K562 (cell line): Measurements from ENCODE around the gene ECI1. TPM values are rescaled to one million over a fixed set of nuclear protein-coding genes. Genes with fewer than 3 reads are reported as not detected.

Experiments
- ATAC-seq: fragments of 200-7000 bp; cut with Tn5 transposase; 3 replicates; pipeline ENCODE4 v1.9.1; 2020; ENCODE audit warnings: moderate library complexity
- BruUV-seq: library from RNA; stranded (reverse); fragments of 400-500 nt; replicated peaks from 2 replicates; lab custom pipeline; 2021; lab: Mats Ljungman, UMichigan
- CTCF ChIA-PET: fragments of 300-600 bp; formaldehyde crosslinking; extraction: SDS; loops from one replicate; lab custom pipeline; 2021; ENCODE audit warnings: low intra/inter-chr PET ratio; lab: Yijun Ruan, JAX
- POLR2A ChIA-PET: fragments of 300-600, 350-650 bp; sonication (Branson Sonifier 250); formaldehyde crosslinking; extraction: SDS; loops from one replicate; lab custom pipeline; 2021; ENCODE audit warnings: antibody characterized with exemption, inconsistent platforms; lab: Yijun Ruan, JAX
- DNase-seq, 4 experiments: peaks; one replicate each; pipeline versions ENCODE4 v3.0.0 to v3.0.0-alpha.2; 2011 to 2018; ENCODE audit warnings: low spot score in 3 of 4, mixed read lengths in 3 of 4; ENCODE audit errors: extremely low read depth in 1 of 4
- FAIRE-seq: peaks from 2 replicates; lab custom pipeline; 2011; peaks lifted over from hg19 to GRCh38; lab: Jason Lieb, UNC
- H2AFZ ChIP-seq: 2 replicates; pipeline ENCODE4 v1.6.0; 2011; ENCODE audit warnings: low read depth, low read length, control low read depth, inconsistent platforms
- H3K27ac ChIP-seq: fragments of 200-600 bp; 3 replicates; pipeline ENCODE4 v1.8.0; 2011; ENCODE audit warnings: low read depth, mild to moderate bottlenecking, control low read depth, inconsistent platforms, low read length, moderate library complexity, mixed read lengths; ENCODE audit errors: extremely low read depth
- H3K27me3 ChIP-seq, 2 experiments: fragments of 300-600 bp in 1 of 2; 2 replicates in 1 of 2; 3 replicates in 1 of 2; pipeline versions ENCODE4 v1.6.0 to v1.8.0; 2011; ENCODE audit warnings: inconsistent platforms in 2 of 2, low read length in 2 of 2, mild to moderate bottlenecking in 1 of 2, mixed read lengths in 1 of 2, moderate library complexity in 1 of 2; ENCODE audit not compliant: control insufficient read depth in 2 of 2, insufficient read depth in 2 of 2
- H3K36me3 ChIP-seq: fragments of 300-600 bp; 3 replicates; pipeline ENCODE4 v1.8.0; 2011; ENCODE audit warnings: mild to moderate bottlenecking, low read length, inconsistent platforms; ENCODE audit not compliant: control insufficient read depth, insufficient read depth
- H3K4me1 ChIP-seq, 2 experiments: fragments of 200-600 bp in 1 of 2; replicated peaks in 1 of 2; 2 replicates in 1 of 2; 3 replicates in 1 of 2; pipeline versions ENCODE4 v1.5.1 to v1.8.0; 2011; ENCODE audit warnings: inconsistent platforms in 2 of 2, low read length in 2 of 2, mild to moderate bottlenecking in 1 of 2, mixed read lengths in 1 of 2, moderate library complexity in 1 of 2; ENCODE audit not compliant: control insufficient read depth in 2 of 2, insufficient read depth in 2 of 2
- H3K4me2 ChIP-seq: 2 replicates; pipeline ENCODE4 v1.6.1; 2011; ENCODE audit warnings: low read length, control low read depth, inconsistent platforms, mixed read lengths; ENCODE audit not compliant: insufficient read depth
- H3K4me3 ChIP-seq: fragments of 200-600 bp; sonication (generic), shearing (Covaris generic); 2 replicates; pipeline ENCODE4 v1.5.1; 2016; ENCODE audit warnings: control low read depth, inconsistent platforms
- H3K79me2 ChIP-seq: fragments of 200-600 bp; 3 replicates; pipeline ENCODE4 v1.8.0; 2011; ENCODE audit warnings: low read length, inconsistent platforms; ENCODE audit not compliant: control insufficient read depth, insufficient read depth
- H3K9ac ChIP-seq, 2 experiments: 2 replicates each; pipeline versions ENCODE4 v1.6.0 to v1.6.1; 2011; ENCODE audit warnings: low read depth in 2 of 2, low read length in 2 of 2, control low read depth in 1 of 2, inconsistent platforms in 1 of 2, mild to moderate bottlenecking in 1 of 2, mixed read lengths in 1 of 2; ENCODE audit not compliant: insufficient read depth in 1 of 2
- H3K9me1 ChIP-seq: one replicate; pipeline ENCODE4 v1.6.0; 2011; ENCODE audit warnings: inconsistent platforms, mild to moderate bottlenecking, low read length, moderate library complexity; ENCODE audit not compliant: control insufficient read depth, insufficient read depth
- H3K9me3 ChIP-seq: replicated peaks from 2 replicates; pipeline ENCODE4 v1.5.1; 2011; ENCODE audit warnings: low read depth, low read length, inconsistent platforms; ENCODE audit not compliant: control insufficient read depth, insufficient read depth
- H4K20me1 ChIP-seq: replicated peaks from 2 replicates; pipeline ENCODE4 v1.6.1; 2011; ENCODE audit warnings: low read length, inconsistent platforms, mixed read lengths; ENCODE audit not compliant: control insufficient read depth, insufficient read depth
- CBX3 ChIP-seq, 2 experiments: IDR thresholded peaks; 1 replicate in 1 of 2; 2 replicates in 1 of 2; pipeline ENCODE4 v1.6.1; 2012; ENCODE audit warnings: inconsistent platforms in 2 of 2, low read length in 2 of 2, borderline replicate concordance in 1 of 2, control low read depth in 1 of 2
- ELF2 ChIP-seq: fragments of 250-450 bp; sonication (Bioruptor Pico); IDR thresholded peaks from 2 replicates; pipeline ENCODE4 v1.5.0; 2021; ENCODE audit warnings: mild to moderate bottlenecking
- GTF2F1 ChIP-seq: IDR thresholded peaks from 2 replicates; pipeline ENCODE4 v1.6.1; 2011; ENCODE audit warnings: low read depth, low read length, improper control_type of control experiment
- HMG20B ChIP-seq: fragments of 250-450 bp; sonication (Bioruptor Pico); IDR thresholded peaks from 2 replicates; pipeline ENCODE4 v1.5.0; 2021; ENCODE audit warnings: mild to moderate bottlenecking
- POLR3A ChIP-seq: IDR thresholded peaks from 2 replicates; pipeline ENCODE4 v1.6.1; 2011; ENCODE audit warnings: borderline replicate concordance, mild to moderate bottlenecking, moderate library complexity; ENCODE audit not compliant: insufficient read length, insufficient read depth; ENCODE audit errors: extremely low read depth
- SAFB2 ChIP-seq: fragments of 200-400 bp; formaldehyde crosslinking; IDR thresholded peaks from 2 replicates; pipeline ENCODE4 v1.6.1; 2018; ENCODE audit warnings: borderline replicate concordance, low read length, low read depth, moderate library complexity; ENCODE audit not compliant: severe bottlenecking
- SRSF9 ChIP-seq: fragments of 200-400 bp; formaldehyde crosslinking; IDR thresholded peaks from 2 replicates; pipeline ENCODE4 v1.6.1; 2017; ENCODE audit warnings: low read depth, low read length, borderline replicate concordance
- TCFL5 ChIP-seq: fragments of 250-450 bp; sonication (Bioruptor Pico); conservative IDR thresholded peaks from 2 replicates; pipeline ENCODE4 v1.6.1; 2021; ENCODE audit warnings: mild to moderate bottlenecking, moderate library complexity, matching md5 sums
- ZNF143 ChIP-seq: sonication (generic); formaldehyde crosslinking; IDR thresholded peaks from 2 replicates; pipeline ENCODE4 v1.9.0; 2022; ENCODE audit warnings: mild to moderate bottlenecking, missing genetic modification reagents
- ZNF785 ChIP-seq: fragments of 250-450 bp; sonication (Bioruptor Pico); IDR thresholded peaks from 2 replicates; pipeline ENCODE4 v1.4.0; 2020; ENCODE audit warnings: mild to moderate bottlenecking
- WGBS: fragments of 100-300 bp; shearing (Covaris generic); methylation state at CpG from one replicate; pipeline ENCODE4 v1.1.6; 2016; ENCODE audit warnings: low coverage, mixed read lengths; ENCODE audit not compliant: insufficient coverage; ENCODE audit errors: missing lambda C conversion rate; 5-methylcytosine and 5-hydroxymethylcytosine counted together
- in situ Hi-C: fragments of 300-500 bp; cut with MboI; formaldehyde crosslinking; loops from 4 replicates; pipeline ENCODE4 v1.15.0; 2018; ENCODE audit warnings: inconsistent platforms, mixed read lengths
- intact Hi-C: fragments of 100-400 bp; cut with micrococcal nuclease; formaldehyde crosslinking; loops from 2 replicates; pipeline ENCODE4 v1.14.2; 2022
- polyA plus RNA-seq, 8 experiments: library from polyadenylated mRNA; depleted of rRNA in 4 of 8; stranded (reverse) in 5 of 8; unstranded in 3 of 8; fragments of >200 nt; fragmentation: Nextera tagmentation in 2 of 8; fragmentation: Illumina TruSeq in 1 of 8; extraction: Ambion mirVana in 2 of 8; extraction: Trizol in 1 of 8; gene quantifications; 2 replicates each; pipeline versions ENCODE4 v1.2.1 to v1.2.3, GENCODE V29; 2011 to 2014; ENCODE audit warnings: inconsistent platforms in 1 of 8, missing spikeins in 1 of 8
- total RNA-seq, 7 experiments: library from RNA; depleted of rRNA in 6 of 7; stranded (reverse); fragments of >200 nt in 6 of 7; fragmentation: Illumina TruSeq in 2 of 7; extraction: Trizol in 2 of 7; gene quantifications; 2 replicates each; pipeline versions ENCODE4 v1.2.1 to v1.2.3, GENCODE V29; 2011 to 2021; ENCODE audit warnings: low replicate concordance in 1 of 7
- TF ChIP-seq, protein P1 (sequence below): fragments of 150-350 bp; conservative IDR thresholded peaks from 2 replicates; pipeline ENCODE4 v1.6.1; 2014; ENCODE audit warnings: low read length
- TF ChIP-seq, protein P2 (sequence below): fragments of 450-650 bp; IDR thresholded peaks from 2 replicates; pipeline ENCODE4 v1.6.1; 2016
- TF ChIP-seq, protein P3 (sequence below): fragments of 450-650 bp; IDR thresholded peaks from 2 replicates; pipeline ENCODE4 v1.6.1; 2018; ENCODE audit not compliant: partially characterized antibody

Gene ECI1
- total and polyA plus RNA-seq, 9 of the 15 experiments (the other 6 are each of a cell fraction or from before 2014, with no cell fraction given) = 4.7 to 189 (median 54.0) TPM

DNA sequence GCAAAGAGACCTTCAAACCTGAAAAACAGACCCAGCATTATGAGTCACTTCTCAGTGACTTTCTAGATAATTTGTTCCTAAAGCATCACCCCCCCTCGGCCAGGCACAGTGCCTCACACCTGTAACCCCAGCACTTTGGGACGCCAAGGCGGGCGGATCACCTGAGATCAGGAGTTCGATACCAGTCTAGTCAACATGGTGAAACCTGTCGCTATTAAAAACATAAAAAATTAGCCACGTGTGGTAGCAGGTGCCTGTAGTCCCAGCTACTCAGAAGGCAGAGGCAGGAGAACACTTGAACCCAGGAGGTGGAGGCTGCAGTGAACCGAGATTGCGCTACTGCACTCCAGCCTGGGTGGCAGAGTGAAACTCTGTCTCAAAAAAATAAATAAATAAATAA is 40.8 kb upstream of the ECI1 start:
- no peak for DNase-seq
- no peak overlapping the region for H3K4me3 ChIP-seq
- in situ Hi-C loops (no loop called here), intact Hi-C loops (no loop called here)
- no TSS peak for BruUV-seq
- H3K79me2 ChIP-seq = no peaks in the 10 kb centered on the region
- no peak overlapping the region for H3K27ac ChIP-seq
- CTCF ChIA-PET = no interaction called here
- FAIRE-seq = no peak
- ATAC-seq = no peak
- H3K9ac ChIP-seq = no peak overlapping the region
- no peaks in the 10 kb centered on the region for H3K9me1 ChIP-seq
- H3K9me3 ChIP-seq = no peaks in the 10 kb centered on the region
- POLR2A ChIA-PET = interaction anchor here (0.7 to 1.2 kb wide), 2 partner anchors 138 to 467 kb away, joined by 3 to 5 read pairs; no protein-coding TSS in a partner anchor
- no peaks in the 10 kb centered on the region for H4K20me1 ChIP-seq
- peaks cover 48% of the 10 kb centered on the region; the same call in 2 of the 3 replicates for H3K36me3 ChIP-seq
- H3K4me1 ChIP-seq = peaks cover 6 to 9% of the 10 kb centered on the region in 2 experiments; a peak in 4 of 5 replicates
- no peak overlapping the region for H3K4me2 ChIP-seq
- TF ChIP-seq TCFL5 (CRISPR knock-in tag) = no peak
- no peak for TF ChIP-seq GTF2F1
- no peak for TF ChIP-seq POLR3A
- TF ChIP-seq, protein P1, sequence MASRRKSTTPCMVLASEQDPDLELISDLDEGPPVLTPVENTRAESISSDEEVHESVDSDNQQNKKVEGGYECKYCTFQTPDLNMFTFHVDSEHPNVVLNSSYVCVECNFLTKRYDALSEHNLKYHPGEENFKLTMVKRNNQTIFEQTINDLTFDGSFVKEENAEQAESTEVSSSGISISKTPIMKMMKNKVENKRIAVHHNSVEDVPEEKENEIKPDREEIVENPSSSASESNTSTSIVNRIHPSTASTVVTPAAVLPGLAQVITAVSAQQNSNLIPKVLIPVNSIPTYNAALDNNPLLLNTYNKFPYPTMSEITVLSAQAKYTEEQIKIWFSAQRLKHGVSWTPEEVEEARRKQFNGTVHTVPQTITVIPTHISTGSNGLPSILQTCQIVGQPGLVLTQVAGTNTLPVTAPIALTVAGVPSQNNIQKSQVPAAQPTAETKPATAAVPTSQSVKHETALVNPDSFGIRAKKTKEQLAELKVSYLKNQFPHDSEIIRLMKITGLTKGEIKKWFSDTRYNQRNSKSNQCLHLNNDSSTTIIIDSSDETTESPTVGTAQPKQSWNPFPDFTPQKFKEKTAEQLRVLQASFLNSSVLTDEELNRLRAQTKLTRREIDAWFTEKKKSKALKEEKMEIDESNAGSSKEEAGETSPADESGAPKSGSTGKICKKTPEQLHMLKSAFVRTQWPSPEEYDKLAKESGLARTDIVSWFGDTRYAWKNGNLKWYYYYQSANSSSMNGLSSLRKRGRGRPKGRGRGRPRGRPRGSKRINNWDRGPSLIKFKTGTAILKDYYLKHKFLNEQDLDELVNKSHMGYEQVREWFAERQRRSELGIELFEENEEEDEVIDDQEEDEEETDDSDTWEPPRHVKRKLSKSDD = no peak
- TF ChIP-seq, protein P2, sequence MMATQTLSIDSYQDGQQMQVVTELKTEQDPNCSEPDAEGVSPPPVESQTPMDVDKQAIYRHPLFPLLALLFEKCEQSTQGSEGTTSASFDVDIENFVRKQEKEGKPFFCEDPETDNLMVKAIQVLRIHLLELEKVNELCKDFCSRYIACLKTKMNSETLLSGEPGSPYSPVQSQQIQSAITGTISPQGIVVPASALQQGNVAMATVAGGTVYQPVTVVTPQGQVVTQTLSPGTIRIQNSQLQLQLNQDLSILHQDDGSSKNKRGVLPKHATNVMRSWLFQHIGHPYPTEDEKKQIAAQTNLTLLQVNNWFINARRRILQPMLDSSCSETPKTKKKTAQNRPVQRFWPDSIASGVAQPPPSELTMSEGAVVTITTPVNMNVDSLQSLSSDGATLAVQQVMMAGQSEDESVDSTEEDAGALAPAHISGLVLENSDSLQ = no peak
- TF ChIP-seq ZNF785 (CRISPR knock-in tag) = no peak
- TF ChIP-seq CBX3 (IDR thresholded peaks at IDR 0.05; ENCODE audit: borderline replicate concordance in 1 of 2, low read length in 2 of 2) = no peak
- no peak for TF ChIP-seq SAFB2
- no peak for TF ChIP-seq ELF2 (CRISPR knock-in tag)
- TF ChIP-seq SRSF9 = no peak
- no peak for TF ChIP-seq HMG20B (CRISPR knock-in tag)
- no peak for TF ChIP-seq ZNF143 (CRISPR knock-in tag)
- TF ChIP-seq, protein P3, sequence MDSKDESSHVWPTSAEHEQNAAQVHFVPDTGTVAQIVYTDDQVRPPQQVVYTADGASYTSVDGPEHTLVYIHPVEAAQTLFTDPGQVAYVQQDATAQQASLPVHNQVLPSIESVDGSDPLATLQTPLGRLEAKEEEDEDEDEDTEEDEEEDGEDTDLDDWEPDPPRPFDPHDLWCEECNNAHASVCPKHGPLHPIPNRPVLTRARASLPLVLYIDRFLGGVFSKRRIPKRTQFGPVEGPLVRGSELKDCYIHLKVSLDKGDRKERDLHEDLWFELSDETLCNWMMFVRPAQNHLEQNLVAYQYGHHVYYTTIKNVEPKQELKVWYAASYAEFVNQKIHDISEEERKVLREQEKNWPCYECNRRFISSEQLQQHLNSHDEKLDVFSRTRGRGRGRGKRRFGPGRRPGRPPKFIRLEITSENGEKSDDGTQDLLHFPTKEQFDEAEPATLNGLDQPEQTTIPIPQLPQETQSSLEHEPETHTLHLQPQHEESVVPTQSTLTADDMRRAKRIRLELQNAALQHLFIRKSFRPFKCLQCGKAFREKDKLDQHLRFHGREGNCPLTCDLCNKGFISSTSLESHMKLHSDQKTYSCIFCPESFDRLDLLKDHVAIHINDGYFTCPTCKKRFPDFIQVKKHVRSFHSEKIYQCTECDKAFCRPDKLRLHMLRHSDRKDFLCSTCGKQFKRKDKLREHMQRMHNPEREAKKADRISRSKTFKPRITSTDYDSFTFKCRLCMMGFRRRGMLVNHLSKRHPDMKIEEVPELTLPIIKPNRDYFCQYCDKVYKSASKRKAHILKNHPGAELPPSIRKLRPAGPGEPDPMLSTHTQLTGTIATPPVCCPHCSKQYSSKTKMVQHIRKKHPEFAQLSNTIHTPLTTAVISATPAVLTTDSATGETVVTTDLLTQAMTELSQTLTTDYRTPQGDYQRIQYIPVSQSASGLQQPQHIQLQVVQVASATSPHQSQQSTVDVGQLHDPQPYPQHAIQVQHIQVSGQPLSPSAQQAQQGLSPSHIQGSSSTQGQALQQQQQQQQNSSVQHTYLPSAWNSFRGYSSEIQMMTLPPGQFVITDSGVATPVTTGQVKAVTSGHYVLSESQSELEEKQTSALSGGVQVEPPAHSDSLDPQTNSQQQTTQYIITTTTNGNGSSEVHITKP = no peak
- H3K27me3 ChIP-seq = no peaks in the 10 kb centered on the region
- no peak overlapping the region for H2AFZ ChIP-seq
- WGBS = 90% methylated on average over 9 of the region's 9 CpGs
